Neural progenitor cell (in vitro differentiated cells): ENCODE data around the gene PIP5K1B.

Experiments used
- EZH2 ChIP-seq: fragments of 200-600 bp; sonication (generic); IDR thresholded peaks from 2 replicates; pipeline ENCODE4 v1.6.1; 2017; ENCODE audit warnings: antibody characterized with exemption, mild to moderate bottlenecking, moderate library complexity
- EZH2phosphoT487 ChIP-seq: fragments of 200-600 bp; sonication (generic); IDR thresholded peaks from 2 replicates; pipeline ENCODE4 v1.6.1; 2017; ENCODE audit warnings: antibody characterized with exemption
- TF ChIP-seq, protein P1 (sequence below): fragments of 200-600 bp; sonication (generic); IDR thresholded peaks from 2 replicates; pipeline ENCODE4 v1.5.1; 2017; ENCODE audit warnings: antibody characterized with exemption, mild to moderate bottlenecking

- TF ChIP-seq, protein P1, sequence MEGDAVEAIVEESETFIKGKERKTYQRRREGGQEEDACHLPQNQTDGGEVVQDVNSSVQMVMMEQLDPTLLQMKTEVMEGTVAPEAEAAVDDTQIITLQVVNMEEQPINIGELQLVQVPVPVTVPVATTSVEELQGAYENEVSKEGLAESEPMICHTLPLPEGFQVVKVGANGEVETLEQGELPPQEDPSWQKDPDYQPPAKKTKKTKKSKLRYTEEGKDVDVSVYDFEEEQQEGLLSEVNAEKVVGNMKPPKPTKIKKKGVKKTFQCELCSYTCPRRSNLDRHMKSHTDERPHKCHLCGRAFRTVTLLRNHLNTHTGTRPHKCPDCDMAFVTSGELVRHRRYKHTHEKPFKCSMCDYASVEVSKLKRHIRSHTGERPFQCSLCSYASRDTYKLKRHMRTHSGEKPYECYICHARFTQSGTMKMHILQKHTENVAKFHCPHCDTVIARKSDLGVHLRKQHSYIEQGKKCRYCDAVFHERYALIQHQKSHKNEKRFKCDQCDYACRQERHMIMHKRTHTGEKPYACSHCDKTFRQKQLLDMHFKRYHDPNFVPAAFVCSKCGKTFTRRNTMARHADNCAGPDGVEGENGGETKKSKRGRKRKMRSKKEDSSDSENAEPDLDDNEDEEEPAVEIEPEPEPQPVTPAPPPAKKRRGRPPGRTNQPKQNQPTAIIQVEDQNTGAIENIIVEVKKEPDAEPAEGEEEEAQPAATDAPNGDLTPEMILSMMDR, result no peak
- no peak for TF ChIP-seq EZH2
- TF ChIP-seq EZH2phosphoT487, result no peak
Observed at GRCh38 chr9:69014013-69014412, 309.0 kb downstream of the PIP5K1B start, which contains the start of gene PRKACG.
